Uterine smooth muscle cell (primary cell): ENCODE data around the gene HLA-DRA. TPM values are rescaled to one million over a fixed set of nuclear protein-coding genes. Genes with fewer than 3 reads are reported as not detected.

Experiments used
- total RNA-seq: library from RNA; depleted of rRNA; stranded (reverse); fragments of >200 nt; gene quantifications from 2 replicates; pipeline ENCODE4 v1.2.3, GENCODE V29; 2014

HLA-DRA gene
- total RNA-seq, result not detected in 2 replicates

DNA sequence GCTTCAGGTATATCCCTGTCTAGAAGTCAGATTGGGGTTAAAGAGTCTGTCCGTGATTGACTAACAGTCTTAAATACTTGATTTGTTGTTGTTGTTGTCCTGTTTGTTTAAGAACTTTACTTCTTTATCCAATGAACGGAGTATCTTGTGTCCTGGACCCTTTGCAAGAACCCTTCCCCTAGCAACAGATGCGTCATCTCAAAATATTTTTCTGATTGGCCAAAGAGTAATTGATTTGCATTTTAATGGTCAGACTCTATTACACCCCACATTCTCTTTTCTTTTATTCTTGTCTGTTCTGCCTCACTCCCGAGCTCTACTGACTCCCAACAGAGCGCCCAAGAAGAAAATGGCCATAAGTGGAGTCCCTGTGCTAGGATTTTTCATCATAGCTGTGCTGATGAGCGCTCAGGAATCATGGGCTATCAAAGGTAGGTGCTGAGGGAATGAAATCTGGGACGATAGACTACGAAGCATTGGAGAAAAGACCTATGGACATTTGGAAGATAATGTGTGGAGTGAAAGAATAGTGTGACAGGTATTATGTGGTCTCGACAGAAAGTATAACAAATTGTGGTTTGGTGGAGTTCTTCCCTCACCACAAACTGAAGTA, at the start of gene HLA-DRA:
Gene HLA-DRA (plus strand): TSS at position 286 of the 613 bp plus-strand sequence. CDS start 64 bp downstream, at position 350.

DNA sequence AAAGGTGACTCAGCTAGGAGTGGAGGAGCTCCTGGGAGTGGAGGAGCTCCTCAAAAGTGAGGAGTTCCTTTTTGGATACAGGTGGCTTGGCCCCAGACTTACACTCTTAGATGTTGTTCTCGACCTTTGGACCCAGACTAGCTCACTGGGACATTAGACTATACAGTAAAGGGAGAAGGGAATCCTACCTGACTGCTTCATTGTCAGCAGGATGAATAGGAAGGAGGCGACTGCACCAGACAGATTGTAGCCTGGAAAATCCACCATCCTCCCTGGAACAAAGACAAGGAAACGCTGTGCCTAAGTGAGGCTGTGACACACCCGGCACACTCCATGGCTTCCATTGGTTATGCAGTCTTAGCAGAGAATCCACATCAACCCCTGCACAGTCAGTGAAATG, 32.8 kb upstream of the HLA-DRA start, which contains the start of gene BTNL2:
Gene BTNL2 (minus strand): TSS at position 325 of the 400 bp plus-strand sequence. CDS start 58 bp downstream, at position 267.

Other genes with a start within 250 kb of the HLA-DRA start
- gene PBX2, start 249.7 kb upstream of the HLA-DRA start, total RNA-seq, result 41.6 and 42.6 TPM in 2 replicates
- 0.44 and 0.87 TPM in 2 replicates for gene GPSM3, start 247.2 kb upstream of the HLA-DRA start, total RNA-seq
- gene NOTCH4, start 215.8 kb upstream of the HLA-DRA start, total RNA-seq, result 0.62 and 1.4 TPM in 2 replicates
- under 0.01 TPM in 1 of 2 replicates, not detected in the other for gene TSBP1, start 68.0 kb upstream of the HLA-DRA start, total RNA-seq
- not detected in 2 replicates for gene BTNL2, start 32.7 kb upstream of the HLA-DRA start, total RNA-seq
- not detected in 2 replicates for gene HLA-DRB5, start 90.4 kb downstream of the HLA-DRA start, total RNA-seq
- gene HLA-DRB1, start 150.0 kb downstream of the HLA-DRA start, total RNA-seq, result not detected in 2 replicates
- not detected in 2 replicates for gene HLA-DQA1, start 197.5 kb downstream of the HLA-DRA start, total RNA-seq
- not detected in 2 replicates for gene HLA-DQB1, start 226.8 kb downstream of the HLA-DRA start, total RNA-seq